Uterus (tissue), 4 donors: ENCODE data around the gene C6orf89. TPM values are rescaled to one million over a fixed set of nuclear protein-coding genes. Genes with fewer than 3 reads are reported as not detected.

ENCODE experiments used
- DNase-seq, 2 donors: peaks; one replicate each; pipeline ENCODE4 v3.0.0-alpha.2; 2019 to 2020
- H3K27ac ChIP-seq, 2 donors: fragments of 200-600 bp; sonication (generic); 1 replicate in 1 of 2; 2 replicates in 1 of 2; pipeline ENCODE4 v1.5.1; 2016 to 2018
- H3K27me3 ChIP-seq, 2 donors: fragments of 200-600 bp; sonication (generic); one replicate each; pipeline ENCODE4 v1.5.1; 2018 to 2019; ENCODE audit warnings: control low read depth in 1 of 2
- H3K36me3 ChIP-seq, 2 donors: fragments of 200-600 bp; sonication (generic); one replicate each; pipeline ENCODE4 v1.5.1; 2019; ENCODE audit warnings: control low read depth in 1 of 2
- H3K4me1 ChIP-seq, 2 donors: fragments of 200-600 bp; sonication (generic); one replicate each; pipeline ENCODE4 v1.5.1; 2018 to 2019; ENCODE audit warnings: control low read depth in 1 of 2
- H3K4me3 ChIP-seq, 2 donors: fragments of 200-600 bp; sonication (generic); 1 replicate in 1 of 2; 2 replicates in 1 of 2; pipeline ENCODE4 v1.5.1; 2018 to 2019; ENCODE audit warnings: mild to moderate bottlenecking in 1 of 2
- H3K9me3 ChIP-seq, 2 donors: fragments of 200-600 bp; sonication (generic); one replicate each; pipeline ENCODE4 v1.5.1; 2019; ENCODE audit warnings: control low read depth in 1 of 2
- POLR2A ChIP-seq, 2 donors: fragments of 450-650 bp; IDR thresholded peaks; one replicate each; pipeline ENCODE4 v1.6.1; 2016; ENCODE audit warnings: antibody characterized with exemption in 2 of 2, mild to moderate bottlenecking in 1 of 2, moderate library complexity in 1 of 2
- intact Hi-C: fragments of 100-400 bp; cut with DNase I; formaldehyde crosslinking; loops from one replicate; pipeline ENCODE4 v1.15.1; 2023; ENCODE audit warnings: low total_unique reads
- total RNA-seq, 4 donors: library from RNA; depleted of rRNA in 3 of 4; stranded (reverse); fragments of >200 nt in 3 of 4; gene quantifications; one replicate each; pipeline versions ENCODE4 v1.1.0 to v1.2.4, GENCODE V29; 2014 to 2023
- TF ChIP-seq, protein P1 (sequence below), 4 experiments: fragments of 200-600 bp in 2 of 4; fragments of 450-650 bp in 2 of 4; sonication (generic) in 2 of 4; IDR thresholded peaks; one replicate each; pipeline ENCODE4 v1.5.1; 2016 to 2019; ENCODE audit warnings: antibody characterized with exemption in 4 of 4, mild to moderate bottlenecking in 2 of 4, moderate library complexity in 1 of 4
- donor health status: DM: yes; HTN: yes; CAD: no.

The C6orf89 gene
- total RNA-seq, 4 donors from 2014 or later = 21.3 to 67.9 (median 42.6) TPM

DNA sequence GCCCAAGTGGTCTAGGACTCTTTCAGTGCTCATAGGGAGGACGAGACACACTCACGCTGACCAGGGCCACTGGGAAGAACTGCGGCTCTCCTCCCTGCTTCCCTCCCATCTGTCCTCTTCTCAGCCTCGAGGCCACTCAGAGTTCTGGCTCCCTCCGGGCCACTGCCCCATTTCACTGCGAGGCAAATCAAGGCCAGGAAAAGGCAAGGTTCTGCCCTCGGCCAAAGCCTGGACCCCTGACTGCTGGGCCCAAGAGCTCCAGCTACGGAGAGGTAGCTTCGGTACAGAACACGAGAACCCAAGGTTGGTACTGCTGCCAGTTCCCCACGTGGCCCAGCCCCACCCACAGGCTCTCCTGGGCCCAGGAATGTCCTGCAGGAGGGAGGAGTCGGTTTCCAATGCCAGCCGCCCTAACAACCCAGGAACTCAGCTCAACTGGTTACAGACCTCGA is 83.5 kb downstream of the C6orf89 start:
- Histone ChIP-seq H3K27ac (no peak overlapping the region), H3K36me3 (no peaks in the 10 kb centered on the region), H3K4me1 (no peaks in the 10 kb centered on the region), H3K27me3 (no peaks in the 10 kb centered on the region), H3K4me3 (no peak overlapping the region), H3K9me3 (no peaks in the 10 kb centered on the region)
- no peak for DNase-seq
- intact Hi-C loops = no loop called here
- TF ChIP-seq, protein P1, sequence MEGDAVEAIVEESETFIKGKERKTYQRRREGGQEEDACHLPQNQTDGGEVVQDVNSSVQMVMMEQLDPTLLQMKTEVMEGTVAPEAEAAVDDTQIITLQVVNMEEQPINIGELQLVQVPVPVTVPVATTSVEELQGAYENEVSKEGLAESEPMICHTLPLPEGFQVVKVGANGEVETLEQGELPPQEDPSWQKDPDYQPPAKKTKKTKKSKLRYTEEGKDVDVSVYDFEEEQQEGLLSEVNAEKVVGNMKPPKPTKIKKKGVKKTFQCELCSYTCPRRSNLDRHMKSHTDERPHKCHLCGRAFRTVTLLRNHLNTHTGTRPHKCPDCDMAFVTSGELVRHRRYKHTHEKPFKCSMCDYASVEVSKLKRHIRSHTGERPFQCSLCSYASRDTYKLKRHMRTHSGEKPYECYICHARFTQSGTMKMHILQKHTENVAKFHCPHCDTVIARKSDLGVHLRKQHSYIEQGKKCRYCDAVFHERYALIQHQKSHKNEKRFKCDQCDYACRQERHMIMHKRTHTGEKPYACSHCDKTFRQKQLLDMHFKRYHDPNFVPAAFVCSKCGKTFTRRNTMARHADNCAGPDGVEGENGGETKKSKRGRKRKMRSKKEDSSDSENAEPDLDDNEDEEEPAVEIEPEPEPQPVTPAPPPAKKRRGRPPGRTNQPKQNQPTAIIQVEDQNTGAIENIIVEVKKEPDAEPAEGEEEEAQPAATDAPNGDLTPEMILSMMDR (IDR thresholded peaks at IDR 0.05) = no peak
- TF ChIP-seq POLR2A (IDR thresholded peaks at IDR 0.05) = no peak

DNA sequence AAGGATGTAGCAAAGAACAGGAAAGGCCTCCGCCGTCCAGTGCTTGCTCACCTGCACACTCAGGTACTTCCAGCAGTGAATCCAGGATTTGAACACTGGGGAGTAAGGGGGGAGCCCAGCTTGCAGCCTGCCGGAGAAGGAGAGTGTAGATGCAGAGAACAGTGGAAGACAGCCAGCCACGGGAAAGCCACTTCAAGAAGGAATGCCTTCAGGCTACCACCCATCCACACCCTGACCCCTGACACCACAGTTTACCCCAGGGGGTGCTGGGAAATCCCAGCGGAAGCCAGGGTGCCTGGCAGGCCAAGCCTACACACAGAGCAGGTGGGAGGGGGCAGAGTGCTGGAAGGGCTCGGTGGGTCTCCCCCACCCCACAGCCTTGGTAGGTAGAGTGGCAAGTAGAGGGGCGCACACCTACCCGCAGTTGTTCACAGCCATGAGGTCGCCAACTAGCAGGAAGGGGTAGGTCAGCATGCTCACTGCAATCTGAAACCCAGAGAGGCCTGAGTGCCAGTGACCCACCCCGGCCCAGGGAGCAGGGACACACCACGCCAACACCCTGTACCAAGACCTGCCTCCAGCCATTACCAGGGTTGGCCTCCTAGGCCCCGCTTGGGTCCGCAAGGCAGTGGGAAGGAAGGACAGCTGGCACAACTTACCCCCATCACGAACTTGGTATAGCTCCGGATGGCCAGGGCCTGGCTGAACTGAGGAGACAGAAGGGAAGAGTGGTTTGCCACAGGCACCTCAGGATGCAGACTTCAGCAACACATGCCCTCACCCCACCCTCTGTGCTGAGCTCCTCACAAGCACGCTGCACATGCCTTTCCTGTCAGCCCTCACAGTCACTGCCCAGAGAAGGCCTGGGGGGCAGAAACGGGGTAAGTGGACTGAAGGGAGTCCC is 84.5 kb downstream of the C6orf89 start:
- no peaks in the 10 kb centered on the region for H3K36me3 ChIP-seq
- TF ChIP-seq POLR2A (IDR thresholded peaks at IDR 0.05) = no peak
- TF ChIP-seq, protein P1 (IDR thresholded peaks at IDR 0.05) = no peak
- no peaks in the 10 kb centered on the region for H3K4me1 ChIP-seq
- intact Hi-C loops = no loop called here
- no peak for DNase-seq
- no peaks in the 10 kb centered on the region for H3K9me3 ChIP-seq
- H3K27me3 ChIP-seq = no peaks in the 10 kb centered on the region
- H3K4me3 ChIP-seq = no peak overlapping the region
- no peak overlapping the region for H3K27ac ChIP-seq

DNA sequence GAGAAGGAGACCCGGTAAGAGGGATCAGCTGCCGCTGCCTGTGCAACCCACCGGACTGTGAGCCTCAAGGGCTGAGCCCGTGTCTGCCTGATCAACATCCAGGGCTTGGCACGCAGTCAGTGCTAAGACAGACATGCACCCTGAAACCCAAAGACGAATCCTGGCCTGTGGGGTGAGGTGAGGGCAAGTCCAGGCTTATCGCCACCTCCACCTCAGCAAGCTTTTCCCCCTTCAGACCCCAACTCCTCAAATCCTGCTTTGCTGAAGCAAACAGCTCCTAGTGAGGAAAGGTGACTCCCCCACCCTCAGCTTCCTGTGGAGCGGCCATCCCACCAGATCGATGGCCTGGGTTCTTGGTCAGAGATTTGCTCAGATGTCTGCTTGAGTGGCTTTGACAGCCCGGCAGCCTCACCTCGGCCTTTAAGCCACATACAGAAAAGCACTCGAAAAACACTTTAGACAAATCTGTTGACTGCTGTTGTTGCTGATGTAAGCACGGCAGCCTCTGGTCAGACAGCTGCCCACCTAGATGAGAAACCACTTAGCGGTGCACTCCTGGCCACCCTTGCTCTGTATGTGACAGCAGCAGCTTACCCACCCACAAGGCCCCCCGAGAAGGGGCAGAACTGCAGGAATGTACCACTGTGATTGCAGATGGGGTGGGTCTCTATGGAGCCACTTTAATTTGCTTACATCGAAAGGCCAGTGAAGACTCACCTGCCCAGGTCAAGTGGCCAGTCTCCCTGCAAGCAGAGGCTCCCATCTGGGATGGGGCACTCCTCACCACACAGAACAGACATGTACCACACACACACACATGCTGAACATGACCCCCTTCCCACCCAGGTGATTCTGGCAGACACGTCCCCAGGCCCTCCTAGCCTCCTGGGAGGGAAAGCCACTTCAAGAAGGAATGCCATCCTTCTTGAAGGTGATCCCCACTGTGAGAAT is 85.4 kb downstream of the C6orf89 start:
- TF ChIP-seq POLR2A (IDR thresholded peaks at IDR 0.05) = no peak
- TF ChIP-seq, protein P1 (IDR thresholded peaks at IDR 0.05) = no peak
- H3K4me1 ChIP-seq = no peaks in the 10 kb centered on the region
- no peak overlapping the region for H3K4me3 ChIP-seq
- intact Hi-C loops = no loop called here
- no peaks in the 10 kb centered on the region for H3K36me3 ChIP-seq
- H3K9me3 ChIP-seq = no peaks in the 10 kb centered on the region
- no peak overlapping the region for H3K27ac ChIP-seq
- DNase-seq = no peak
- no peaks in the 10 kb centered on the region for H3K27me3 ChIP-seq

DNA sequence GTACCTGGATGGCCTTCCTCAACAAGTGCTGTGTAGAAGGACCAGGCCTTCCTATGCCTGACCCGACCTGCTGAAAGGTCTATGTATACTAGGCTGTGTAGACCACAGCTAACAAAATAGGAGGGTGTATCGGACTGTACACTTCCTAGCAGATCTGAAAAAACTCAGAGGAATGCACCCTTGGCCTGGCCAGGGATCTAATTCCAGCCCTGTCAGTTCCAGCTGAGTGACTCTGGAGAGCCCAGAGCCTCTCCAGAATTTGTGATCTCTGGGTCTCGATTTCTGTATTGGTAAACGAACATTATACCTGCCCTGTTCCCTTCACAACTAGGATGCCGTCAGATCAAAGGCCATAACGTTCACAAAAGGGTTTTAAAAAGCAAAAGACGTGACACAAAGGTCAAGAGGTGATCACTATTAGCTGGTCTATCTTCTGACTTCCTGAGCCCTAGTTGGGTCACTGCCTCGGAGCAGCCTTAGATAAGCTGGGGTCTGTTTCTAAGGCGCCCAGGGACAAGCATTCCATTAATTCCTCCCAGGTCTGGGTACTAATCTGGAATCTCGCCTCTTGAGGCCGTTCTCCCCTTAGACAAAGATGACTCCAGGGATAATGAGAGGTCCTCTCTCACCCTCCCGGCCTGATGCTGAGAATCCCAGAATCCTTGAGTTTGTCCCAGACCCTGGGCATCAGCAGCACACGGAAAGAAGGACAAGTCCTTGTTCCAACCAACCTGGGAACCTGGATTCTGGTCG is 86.3 kb downstream of the C6orf89 start:
- no peaks in the 10 kb centered on the region for H3K4me1 ChIP-seq

More for the DNA sequence above, 86.3 kb downstream of the C6orf89 start:
- Histone ChIP-seq H3K27ac (peak overlapping the region in 1 of 2 donors; percentile 20), H3K9me3 (no peaks in the 10 kb centered on the region), H3K4me3 (no peak overlapping the region), H3K36me3 (no peaks in the 10 kb centered on the region), H3K27me3 (no peaks in the 10 kb centered on the region)
- DNase-seq = no peak
- TF ChIP-seq, protein P1 (IDR thresholded peaks at IDR 0.05) = no peak
- TF ChIP-seq POLR2A (IDR thresholded peaks at IDR 0.05) = no peak
- intact Hi-C loops = no loop called here
